Gastroesophageal sphincter (tissue), 3 donors: ENCODE results near the gene TGM3.

Source experiments
- POLR2A ChIP-seq, 2 donors: fragments of 450-650 bp; IDR thresholded peaks; one replicate each; pipeline ENCODE4 v1.6.1; 2017; ENCODE audit warnings: antibody characterized with exemption in 2 of 2, mild to moderate bottlenecking in 2 of 2, moderate library complexity in 1 of 2
- POLR2AphosphoS5 ChIP-seq: sonication (generic); formaldehyde crosslinking; IDR thresholded peaks from one replicate; pipeline ENCODE4 v1.6.1; 2017; ENCODE audit warnings: antibody characterized with exemption
- TF ChIP-seq, protein P1 (sequence below), 4 experiments: fragments of 200-600 bp in 2 of 4; fragments of 450-650 bp in 2 of 4; sonication (generic) in 1 of 4; IDR thresholded peaks; one replicate each; pipeline ENCODE4 v1.5.1; 2017 to 2019; ENCODE audit warnings: antibody characterized with exemption in 4 of 4, mild to moderate bottlenecking in 2 of 4, moderate library complexity in 2 of 4

GRCh38 chr20:2340823-2341222 is 45.0 kb downstream of the TGM3 start:
- TF ChIP-seq, protein P1, sequence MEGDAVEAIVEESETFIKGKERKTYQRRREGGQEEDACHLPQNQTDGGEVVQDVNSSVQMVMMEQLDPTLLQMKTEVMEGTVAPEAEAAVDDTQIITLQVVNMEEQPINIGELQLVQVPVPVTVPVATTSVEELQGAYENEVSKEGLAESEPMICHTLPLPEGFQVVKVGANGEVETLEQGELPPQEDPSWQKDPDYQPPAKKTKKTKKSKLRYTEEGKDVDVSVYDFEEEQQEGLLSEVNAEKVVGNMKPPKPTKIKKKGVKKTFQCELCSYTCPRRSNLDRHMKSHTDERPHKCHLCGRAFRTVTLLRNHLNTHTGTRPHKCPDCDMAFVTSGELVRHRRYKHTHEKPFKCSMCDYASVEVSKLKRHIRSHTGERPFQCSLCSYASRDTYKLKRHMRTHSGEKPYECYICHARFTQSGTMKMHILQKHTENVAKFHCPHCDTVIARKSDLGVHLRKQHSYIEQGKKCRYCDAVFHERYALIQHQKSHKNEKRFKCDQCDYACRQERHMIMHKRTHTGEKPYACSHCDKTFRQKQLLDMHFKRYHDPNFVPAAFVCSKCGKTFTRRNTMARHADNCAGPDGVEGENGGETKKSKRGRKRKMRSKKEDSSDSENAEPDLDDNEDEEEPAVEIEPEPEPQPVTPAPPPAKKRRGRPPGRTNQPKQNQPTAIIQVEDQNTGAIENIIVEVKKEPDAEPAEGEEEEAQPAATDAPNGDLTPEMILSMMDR (IDR thresholded peaks at IDR 0.05) = no peak
- no peak for TF ChIP-seq POLR2A (IDR thresholded peaks at IDR 0.05)
- TF ChIP-seq POLR2AphosphoS5 = no peak
